ENCODE results near the gene FRK.

The FRK gene

GRCh38 chr6:116084284-116084683 lies 23.6 kb upstream of the FRK start:
- no peaks in the 10 kb centered on the region for H3K9me3 ChIP-seq (replicated peaks in 1 of 11)
- TF ChIP-seq Cebpa-rat (IDR thresholded peaks at IDR 0.05), result no peak
- no peak overlapping the region for H3K4me2 ChIP-seq
- H3K36me3 ChIP-seq, result no peaks in the 10 kb centered on the region
- H4K20me1 ChIP-seq, result no peaks in the 10 kb centered on the region
- no peak overlapping the region for H3K4me3 ChIP-seq
- H3K27ac ChIP-seq, result no peak overlapping the region
- H3K27me3 ChIP-seq, result no peaks in the 10 kb centered on the region
- H3K4me1 ChIP-seq, result peaks cover 0 to 15% (median 0%) of the 10 kb centered on the region in 10 experiments; a peak in 2 of 20 replicates
- H3K9ac ChIP-seq, result no peak overlapping the region

GRCh38 chr6:116083052-116083451 lies 22.4 kb upstream of the FRK start:
- Histone ChIP-seq H3K4me2 (no peak overlapping the region), H3K27me3 (no peaks in the 10 kb centered on the region), H3K4me3 (no peak overlapping the region), H4K20me1 (no peaks in the 10 kb centered on the region), H3K27ac (no peak overlapping the region), H3K9ac (no peak overlapping the region), H3K4me1 (peaks cover 0 to 13% (median 0%) of the 10 kb centered on the region in 10 experiments; a peak in 2 of 20 replicates), H3K36me3 (no peaks in the 10 kb centered on the region), H3K9me3 (replicated peaks in 1 of 11) (no peaks in the 10 kb centered on the region)
- no peak for TF ChIP-seq Cebpa-rat (IDR thresholded peaks at IDR 0.05)

GRCh38 chr6:116078945-116079344 lies 18.3 kb upstream of the FRK start:
- no peaks in the 10 kb centered on the region for H4K20me1 ChIP-seq
- H3K4me3 ChIP-seq, result no peak overlapping the region
- 0 out of 20 replicates have a peak, but pooled peaks cover 0 to 6% (median 0%) of the 10 kb centered on the region in 10 experiments for H3K4me1 ChIP-seq
- no peaks in the 10 kb centered on the region for H3K27me3 ChIP-seq
- H3K36me3 ChIP-seq, result no peaks in the 10 kb centered on the region
- no peak for TF ChIP-seq Cebpa-rat (IDR thresholded peaks at IDR 0.05)
- no peaks in the 10 kb centered on the region for H3K9me3 ChIP-seq (replicated peaks in 1 of 11)
- no peak overlapping the region for H3K27ac ChIP-seq
- H3K9ac ChIP-seq, result no peak overlapping the region
- no peak overlapping the region for H3K4me2 ChIP-seq

GRCh38 chr6:116078522-116078921 lies 17.8 kb upstream of the FRK start:
- Histone ChIP-seq H3K27ac (no peak overlapping the region), H3K27me3 (no peaks in the 10 kb centered on the region), H3K36me3 (no peaks in the 10 kb centered on the region)

GRCh38 chr6:116074732-116075390 lies 14.2 kb upstream of the FRK start:
- H3K36me3 ChIP-seq, result no peaks in the 10 kb centered on the region
- H3K4me1 ChIP-seq, result no peaks in the 10 kb centered on the region
- no peaks in the 10 kb centered on the region for H3K27me3 ChIP-seq
- H3K9ac ChIP-seq, result no peak overlapping the region
- TF ChIP-seq Cebpa-rat (IDR thresholded peaks at IDR 0.05), result no peak
- no peak overlapping the region for H3K4me3 ChIP-seq
- H3K4me2 ChIP-seq, result no peak overlapping the region
- no peaks in the 10 kb centered on the region for H3K9me3 ChIP-seq (replicated peaks in 1 of 11)
- no peak overlapping the region for H3K27ac ChIP-seq
- H4K20me1 ChIP-seq, result no peaks in the 10 kb centered on the region

More at GRCh38 chr6:116078522-116078921, 17.8 kb upstream of the FRK start:
- Histone ChIP-seq H3K4me2 (no peak overlapping the region), H4K20me1 (no peaks in the 10 kb centered on the region), H3K9me3 (replicated peaks in 1 of 11) (no peaks in the 10 kb centered on the region), H3K9ac (no peak overlapping the region), H3K4me3 (no peak overlapping the region), H3K4me1 (0 out of 20 replicates have a peak, but pooled peaks cover 0 to 6% (median 0%) of the 10 kb centered on the region in 10 experiments)
- no peak for TF ChIP-seq Cebpa-rat (IDR thresholded peaks at IDR 0.05)

GRCh38 chr6:116073765-116074440 lies 13.2 kb upstream of the FRK start:
- no peaks in the 10 kb centered on the region for H3K27me3 ChIP-seq
- H3K4me1 ChIP-seq, result no peaks in the 10 kb centered on the region
- no peak for TF ChIP-seq Cebpa-rat (IDR thresholded peaks at IDR 0.05)
- no peak overlapping the region for H3K9ac ChIP-seq
- H3K4me3 ChIP-seq, result no peak overlapping the region
- no peaks in the 10 kb centered on the region for H4K20me1 ChIP-seq
- H3K27ac ChIP-seq, result no peak overlapping the region
- no peak overlapping the region for H3K4me2 ChIP-seq
- H3K36me3 ChIP-seq, result no peaks in the 10 kb centered on the region
- no peaks in the 10 kb centered on the region for H3K9me3 ChIP-seq (replicated peaks in 1 of 11)

- TF ChIP-seq Cebpa-rat (IDR thresholded peaks at IDR 0.05), result no peak
- Histone ChIP-seq H3K4me2 (no peak overlapping the region), H3K36me3 (no peaks in the 10 kb centered on the region), H3K4me3 (no peak overlapping the region), H3K27ac (no peak overlapping the region), H3K9me3 (replicated peaks in 1 of 11) (no peaks in the 10 kb centered on the region), H3K27me3 (no peaks in the 10 kb centered on the region), H4K20me1 (no peaks in the 10 kb centered on the region), H3K9ac (no peak overlapping the region), H3K4me1 (no peaks in the 10 kb centered on the region)
These were observed 11.7 kb upstream of the FRK start for GRCh38 chr6:116072368-116072767.

GRCh38 chr6:116070616-116071389 lies 10.1 kb upstream of the FRK start:
- no peaks in the 10 kb centered on the region for H4K20me1 ChIP-seq
- H3K4me3 ChIP-seq, result no peak overlapping the region
- no peak overlapping the region for H3K9ac ChIP-seq
- no peaks in the 10 kb centered on the region for H3K4me1 ChIP-seq
- H3K27me3 ChIP-seq, result no peaks in the 10 kb centered on the region
- no peak overlapping the region for H3K4me2 ChIP-seq
- no peak overlapping the region for H3K27ac ChIP-seq
- TF ChIP-seq Cebpa-rat (IDR thresholded peaks at IDR 0.05), result no peak
- no peaks in the 10 kb centered on the region for H3K9me3 ChIP-seq (replicated peaks in 1 of 11)
- H3K36me3 ChIP-seq, result no peaks in the 10 kb centered on the region

GRCh38 chr6:116070101-116070500 lies 9.4 kb upstream of the FRK start:
- no peak overlapping the region for H3K9ac ChIP-seq
- no peaks in the 10 kb centered on the region for H3K27me3 ChIP-seq
- H3K9me3 ChIP-seq (replicated peaks in 1 of 11), result no peaks in the 10 kb centered on the region
- no peaks in the 10 kb centered on the region for H3K36me3 ChIP-seq
- no peak overlapping the region for H3K4me2 ChIP-seq
- no peak overlapping the region for H3K4me3 ChIP-seq
- TF ChIP-seq Cebpa-rat (IDR thresholded peaks at IDR 0.05), result no peak
- no peaks in the 10 kb centered on the region for H3K4me1 ChIP-seq
- no peak overlapping the region for H3K27ac ChIP-seq
- H4K20me1 ChIP-seq, result no peaks in the 10 kb centered on the region
